ENCODE measurements around the gene FBXL16. TPM values are rescaled to one million over a fixed set of nuclear protein-coding genes. Genes with fewer than 3 reads are reported as not detected.

FBXL16 gene
- total RNA-seq, 4 donors from 2014 or later = 0.42 to 1.2 (median 0.51) TPM

GRCh38 chr16:720447-720989, 14.9 kb upstream of the FBXL16 start:
- Histone ChIP-seq H3K27me3 (peaks cover 0 to 15% (median 0%) of the 10 kb centered on the region in 4 donors), H3K27ac (replicated peaks in 1 of 4) (peak overlapping the region; percentile 81 to 94 (median 91)), H3K9me3 (no peaks in the 10 kb centered on the region), H3K36me3 (peaks cover 0 to 10% (median 8%) of the 10 kb centered on the region in 4 donors), H3K4me3 (peak overlapping the region; percentile 67 to 98 (median 75)), H3K4me1 (peaks cover 37 to 65% (median 53%) of the 10 kb centered on the region in 4 donors)
- 0% methylated on average over 24 of the region's 38 CpGs for WGBS
- no peak for TF ChIP-seq POLR2A (IDR thresholded peaks at IDR 0.05; ENCODE audit: low read depth)
- no peak for TF ChIP-seq POLR2AphosphoS5 (IDR thresholded peaks at IDR 0.05)
- TF ChIP-seq EP300 (IDR thresholded peaks at IDR 0.05) = no peak
- TF ChIP-seq CTCF (IDR thresholded peaks at IDR 0.05) = no peak
- intact Hi-C loops (cut with DNase I) = no loop called here
- no peak for DNase-seq (ENCODE audit: extremely low spot score)

- 10% methylated on average over 13 of the region's 16 CpGs for WGBS
- Histone ChIP-seq H3K9me3 (no peaks in the 10 kb centered on the region), H3K27me3 (peaks cover 0 to 9% (median 0%) of the 10 kb centered on the region in 4 donors), H3K27ac (replicated peaks in 1 of 4) (peak overlapping the region; percentile 81 to 94 (median 91)), H3K36me3 (peaks cover 0 to 10% (median 8%) of the 10 kb centered on the region in 4 donors), H3K4me1 (peaks cover 37 to 68% (median 56%) of the 10 kb centered on the region in 4 donors), H3K4me3 (peak overlapping the region; percentile 67 to 98 (median 75))
- no peak for DNase-seq (ENCODE audit: extremely low spot score)
- TF ChIP-seq POLR2A (IDR thresholded peaks at IDR 0.05; ENCODE audit: low read depth) (no peak), POLR2AphosphoS5 (IDR thresholded peaks at IDR 0.05) (no peak), CTCF (IDR thresholded peaks at IDR 0.05) (no peak), EP300 (IDR thresholded peaks at IDR 0.05) (no peak)
- intact Hi-C loops (cut with DNase I) = no loop called here
These were observed 14.3 kb upstream of the FBXL16 start for GRCh38 chr16:719815-720446.

GRCh38 chr16:718922-719321, 13.3 kb upstream of the FBXL16 start:
- H3K36me3 ChIP-seq = peaks cover 0 to 10% (median 8%) of the 10 kb centered on the region in 4 donors
- peaks cover 0 to 4% (median 0%) of the 10 kb centered on the region in 4 donors for H3K27me3 ChIP-seq
- H3K4me3 ChIP-seq = no peak overlapping the region
- TF ChIP-seq POLR2AphosphoS5 (IDR thresholded peaks at IDR 0.05) (no peak), EP300 (IDR thresholded peaks at IDR 0.05) (no peak), CTCF (IDR thresholded peaks at IDR 0.05) (no peak), POLR2A (IDR thresholded peaks at IDR 0.05; ENCODE audit: low read depth) (no peak)
- H3K9me3 ChIP-seq = no peaks in the 10 kb centered on the region
- DNase-seq (ENCODE audit: extremely low spot score) = no peak
- intact Hi-C loops (cut with DNase I) = no loop called here
- no peak overlapping the region for H3K27ac ChIP-seq (replicated peaks in 1 of 4)
- peaks cover 43 to 77% (median 65%) of the 10 kb centered on the region in 4 donors for H3K4me1 ChIP-seq
- WGBS = 87% methylated on average over 5 of the region's 6 CpGs

- H3K27ac ChIP-seq (replicated peaks in 1 of 4) = no peak overlapping the region
- 88% methylated on average over 8 of the region's 9 CpGs for WGBS
- intact Hi-C loops (cut with DNase I) = no loop called here
These were observed 12.8 kb upstream of the FBXL16 start for GRCh38 chr16:718389-718788.

More at GRCh38 chr16:718389-718788, 12.8 kb upstream of the FBXL16 start:
- TF ChIP-seq POLR2A (IDR thresholded peaks at IDR 0.05; ENCODE audit: low read depth) (no peak), POLR2AphosphoS5 (IDR thresholded peaks at IDR 0.05) (no peak), EP300 (IDR thresholded peaks at IDR 0.05) (no peak), CTCF (IDR thresholded peaks at IDR 0.05) (no peak)
- H3K36me3 ChIP-seq = peaks cover 0 to 10% (median 8%) of the 10 kb centered on the region in 4 donors
- H3K4me3 ChIP-seq = no peak overlapping the region
- DNase-seq (ENCODE audit: extremely low spot score) = no peak
- peaks cover 0 to 7% (median 0%) of the 10 kb centered on the region in 4 donors for H3K27me3 ChIP-seq
- H3K4me1 ChIP-seq = peaks cover 43 to 78% (median 66%) of the 10 kb centered on the region in 4 donors
- H3K9me3 ChIP-seq = no peaks in the 10 kb centered on the region
